K562 (cell line): ENCODE measurements around the gene PTPRT. TPM values are rescaled to one million over a fixed set of nuclear protein-coding genes. Genes with fewer than 3 reads are reported as not detected.

Experiments used
- ATAC-seq: fragments of 200-7000 bp; cut with Tn5 transposase; 3 replicates; pipeline ENCODE4 v1.9.1; 2020; ENCODE audit warnings: moderate library complexity
- BruUV-seq: library from RNA; stranded (reverse); fragments of 400-500 nt; replicated peaks from 2 replicates; lab custom pipeline; 2021; lab: Mats Ljungman, UMichigan
- CTCF ChIA-PET: fragments of 300-600 bp; formaldehyde crosslinking; extraction: SDS; loops from one replicate; lab custom pipeline; 2021; ENCODE audit warnings: low intra/inter-chr PET ratio; lab: Yijun Ruan, JAX
- POLR2A ChIA-PET: fragments of 300-600, 350-650 bp; sonication (Branson Sonifier 250); formaldehyde crosslinking; extraction: SDS; loops from one replicate; lab custom pipeline; 2021; ENCODE audit warnings: antibody characterized with exemption, inconsistent platforms; lab: Yijun Ruan, JAX
- DNase-seq, 4 experiments: peaks; one replicate each; pipeline versions ENCODE4 v3.0.0 to v3.0.0-alpha.2; 2011 to 2018; ENCODE audit warnings: low spot score in 3 of 4, mixed read lengths in 3 of 4; ENCODE audit errors: extremely low read depth in 1 of 4
- FAIRE-seq: peaks from 2 replicates; lab custom pipeline; 2011; peaks lifted over from hg19 to GRCh38; lab: Jason Lieb, UNC
- H2AFZ ChIP-seq: 2 replicates; pipeline ENCODE4 v1.6.0; 2011; ENCODE audit warnings: low read depth, low read length, control low read depth, inconsistent platforms
- H3K27ac ChIP-seq: fragments of 200-600 bp; 3 replicates; pipeline ENCODE4 v1.8.0; 2011; ENCODE audit warnings: low read depth, mild to moderate bottlenecking, control low read depth, inconsistent platforms, low read length, moderate library complexity, mixed read lengths; ENCODE audit errors: extremely low read depth
- H3K27me3 ChIP-seq, 2 experiments: fragments of 300-600 bp in 1 of 2; 2 replicates in 1 of 2; 3 replicates in 1 of 2; pipeline versions ENCODE4 v1.6.0 to v1.8.0; 2011; ENCODE audit warnings: inconsistent platforms in 2 of 2, low read length in 2 of 2, mild to moderate bottlenecking in 1 of 2, mixed read lengths in 1 of 2, moderate library complexity in 1 of 2; ENCODE audit not compliant: control insufficient read depth in 2 of 2, insufficient read depth in 2 of 2
- H3K36me3 ChIP-seq: fragments of 300-600 bp; 3 replicates; pipeline ENCODE4 v1.8.0; 2011; ENCODE audit warnings: mild to moderate bottlenecking, low read length, inconsistent platforms; ENCODE audit not compliant: control insufficient read depth, insufficient read depth
- H3K4me1 ChIP-seq, 2 experiments: fragments of 200-600 bp in 1 of 2; replicated peaks in 1 of 2; 2 replicates in 1 of 2; 3 replicates in 1 of 2; pipeline versions ENCODE4 v1.5.1 to v1.8.0; 2011; ENCODE audit warnings: inconsistent platforms in 2 of 2, low read length in 2 of 2, mild to moderate bottlenecking in 1 of 2, mixed read lengths in 1 of 2, moderate library complexity in 1 of 2; ENCODE audit not compliant: control insufficient read depth in 2 of 2, insufficient read depth in 2 of 2
- H3K4me2 ChIP-seq: 2 replicates; pipeline ENCODE4 v1.6.1; 2011; ENCODE audit warnings: low read length, control low read depth, inconsistent platforms, mixed read lengths; ENCODE audit not compliant: insufficient read depth
- H3K4me3 ChIP-seq: fragments of 200-600 bp; sonication (generic), shearing (Covaris generic); 2 replicates; pipeline ENCODE4 v1.5.1; 2016; ENCODE audit warnings: control low read depth, inconsistent platforms
- H3K79me2 ChIP-seq: fragments of 200-600 bp; 3 replicates; pipeline ENCODE4 v1.8.0; 2011; ENCODE audit warnings: low read length, inconsistent platforms; ENCODE audit not compliant: control insufficient read depth, insufficient read depth
- H3K9ac ChIP-seq, 2 experiments: 2 replicates each; pipeline versions ENCODE4 v1.6.0 to v1.6.1; 2011; ENCODE audit warnings: low read depth in 2 of 2, low read length in 2 of 2, control low read depth in 1 of 2, inconsistent platforms in 1 of 2, mild to moderate bottlenecking in 1 of 2, mixed read lengths in 1 of 2; ENCODE audit not compliant: insufficient read depth in 1 of 2
- H3K9me1 ChIP-seq: one replicate; pipeline ENCODE4 v1.6.0; 2011; ENCODE audit warnings: inconsistent platforms, mild to moderate bottlenecking, low read length, moderate library complexity; ENCODE audit not compliant: control insufficient read depth, insufficient read depth
- H3K9me3 ChIP-seq: replicated peaks from 2 replicates; pipeline ENCODE4 v1.5.1; 2011; ENCODE audit warnings: low read depth, low read length, inconsistent platforms; ENCODE audit not compliant: control insufficient read depth, insufficient read depth
- H4K20me1 ChIP-seq: replicated peaks from 2 replicates; pipeline ENCODE4 v1.6.1; 2011; ENCODE audit warnings: low read length, inconsistent platforms, mixed read lengths; ENCODE audit not compliant: control insufficient read depth, insufficient read depth
- ETV5 ChIP-seq: sonication (generic); formaldehyde crosslinking; IDR thresholded peaks from 2 replicates; pipeline ENCODE4 v1.4.0; 2020; ENCODE audit warnings: low read depth, mild to moderate bottlenecking, missing genetic modification reagents
- HINFP ChIP-seq: fragments of 450-650 bp; conservative IDR thresholded peaks from 2 replicates; pipeline ENCODE4 v1.6.1; 2016; ENCODE audit warnings: missing genetic modification characterization, low read depth, mild to moderate bottlenecking, control low read depth, missing compliant biosample characterization
- HMBOX1 ChIP-seq: sonication (generic); IDR thresholded peaks from 2 replicates; pipeline ENCODE4 v1.6.1; 2016
- HMG20A ChIP-seq: fragments of 450-650 bp; formaldehyde crosslinking; conservative IDR thresholded peaks from 2 replicates; pipeline ENCODE4 v1.4.0; 2020; ENCODE audit warnings: mild to moderate bottlenecking, mixed read lengths
- MAFK ChIP-seq: IDR thresholded peaks from 2 replicates; pipeline ENCODE4 v1.6.1; 2011; ENCODE audit warnings: low read length, improper control_type of control experiment
- MAX ChIP-seq: sonication (generic); formaldehyde crosslinking; IDR thresholded peaks from 2 replicates; pipeline ENCODE4 v1.9.0; 2022; ENCODE audit warnings: mild to moderate bottlenecking, missing genetic modification reagents
- POU5F1 ChIP-seq: fragments of 150-350 bp; IDR thresholded peaks from 2 replicates; pipeline ENCODE4 v1.6.1; 2014; ENCODE audit warnings: borderline replicate concordance, low read length, low read depth, mild to moderate bottlenecking; ENCODE audit not compliant: partially characterized antibody
- RNF219 ChIP-seq: fragments of 250-450 bp; sonication (Bioruptor Pico); IDR thresholded peaks from 2 replicates; pipeline ENCODE4 v1.5.0; 2022; ENCODE audit warnings: mild to moderate bottlenecking
- SP1 ChIP-seq: sonication (generic); formaldehyde crosslinking; IDR thresholded peaks from 2 replicates; pipeline ENCODE4 v1.8.1; 2022; ENCODE audit warnings: mild to moderate bottlenecking, missing genetic modification reagents
- ZBTB2 ChIP-seq: fragments of 450-650 bp; IDR thresholded peaks from 2 replicates; pipeline ENCODE4 v1.6.1; 2016; ENCODE audit warnings: antibody characterized with exemption
- ZBTB33 ChIP-seq: sonication (generic); formaldehyde crosslinking; IDR thresholded peaks from 2 replicates; pipeline ENCODE4 v1.8.1; 2023; ENCODE audit warnings: mild to moderate bottlenecking, missing genetic modification reagents
- ZNF431 ChIP-seq: sonication (generic); formaldehyde crosslinking; IDR thresholded peaks from 2 replicates; pipeline ENCODE4 v1.8.0; 2022; ENCODE audit warnings: mild to moderate bottlenecking, missing genetic modification reagents
- ZZZ3 ChIP-seq: fragments of 450-650 bp; IDR thresholded peaks from 2 replicates; pipeline ENCODE4 v1.6.1; 2016; ENCODE audit warnings: antibody characterized with exemption, mild to moderate bottlenecking, moderate library complexity
- WGBS: fragments of 100-300 bp; shearing (Covaris generic); methylation state at CpG from one replicate; pipeline ENCODE4 v1.1.6; 2016; ENCODE audit warnings: low coverage, mixed read lengths; ENCODE audit not compliant: insufficient coverage; ENCODE audit errors: missing lambda C conversion rate; 5-methylcytosine and 5-hydroxymethylcytosine counted together
- in situ Hi-C: fragments of 300-500 bp; cut with MboI; formaldehyde crosslinking; loops from 4 replicates; pipeline ENCODE4 v1.15.0; 2018; ENCODE audit warnings: inconsistent platforms, mixed read lengths
- intact Hi-C: fragments of 100-400 bp; cut with micrococcal nuclease; formaldehyde crosslinking; loops from 2 replicates; pipeline ENCODE4 v1.14.2; 2022
- polyA plus RNA-seq, 8 experiments: library from polyadenylated mRNA; depleted of rRNA in 4 of 8; stranded (reverse) in 5 of 8; unstranded in 3 of 8; fragments of >200 nt; fragmentation: Nextera tagmentation in 2 of 8; fragmentation: Illumina TruSeq in 1 of 8; extraction: Ambion mirVana in 2 of 8; extraction: Trizol in 1 of 8; gene quantifications; 2 replicates each; pipeline versions ENCODE4 v1.2.1 to v1.2.3, GENCODE V29; 2011 to 2014; ENCODE audit warnings: inconsistent platforms in 1 of 8, missing spikeins in 1 of 8
- total RNA-seq, 7 experiments: library from RNA; depleted of rRNA in 6 of 7; stranded (reverse); fragments of >200 nt in 6 of 7; fragmentation: Illumina TruSeq in 2 of 7; extraction: Trizol in 2 of 7; gene quantifications; 2 replicates each; pipeline versions ENCODE4 v1.2.1 to v1.2.3, GENCODE V29; 2011 to 2021; ENCODE audit warnings: low replicate concordance in 1 of 7

Gene PTPRT
- total and polyA plus RNA-seq, 9 of the 15 experiments (the other 6 are each of a cell fraction or from before 2014, with no cell fraction given), result not detected

- H3K4me1 ChIP-seq, result no peaks in the 10 kb centered on the region
- H3K9me3 ChIP-seq, result no peaks in the 10 kb centered on the region
- H2AFZ ChIP-seq, result no peak overlapping the region
- in situ Hi-C loops (no loop called here), intact Hi-C loops (no loop called here)
- CTCF ChIA-PET, result no interaction called here
- no peak overlapping the region for H3K27ac ChIP-seq
- no peak overlapping the region for H3K9ac ChIP-seq
- no TSS peak for BruUV-seq
- H3K4me3 ChIP-seq, result no peak overlapping the region
- H3K9me1 ChIP-seq, result no peaks in the 10 kb centered on the region
- 2% methylated on average over 4 of the region's 4 CpGs for WGBS
- no peak for DNase-seq
- H3K36me3 ChIP-seq, result no peaks in the 10 kb centered on the region
- no peak for FAIRE-seq
- no peak for ATAC-seq
- no peaks in the 10 kb centered on the region for H3K27me3 ChIP-seq
- H4K20me1 ChIP-seq, result no peaks in the 10 kb centered on the region
- no peak overlapping the region for H3K4me2 ChIP-seq
- H3K79me2 ChIP-seq, result no peaks in the 10 kb centered on the region
- POLR2A ChIA-PET, result no interaction called here
- no peak for TF ChIP-seq HINFP (tag)
- no peak for TF ChIP-seq RNF219 (CRISPR knock-in tag)
- TF ChIP-seq ZBTB2, result no peak
- TF ChIP-seq POU5F1, result no peak
- TF ChIP-seq ZZZ3, result no peak
- TF ChIP-seq ZNF431 (CRISPR knock-in tag), result no peak
- no peak for TF ChIP-seq ZBTB33 (CRISPR knock-in tag)
- no peak for TF ChIP-seq ETV5 (CRISPR knock-in tag)
- TF ChIP-seq MAFK, result no peak
- TF ChIP-seq MAX (CRISPR knock-in tag), result no peak
- TF ChIP-seq HMBOX1, result no peak
- no peak for TF ChIP-seq SP1 (CRISPR knock-in tag)
- no peak for TF ChIP-seq HMG20A (CRISPR knock-in tag)
Observed at GRCh38 chr20:43092386-43093088, 97.2 kb downstream of the PTPRT start.
